ENCODE data around the gene C6orf89.

C6orf89 gene

GRCh38 chr6:36858407-36858981 is 27.3 kb upstream of the C6orf89 start:
- Mint-ChIP-seq H3K9me3 (no peaks in the 10 kb centered on the region), H3K27ac (peak overlapping the region; percentile 71 to 84 (median 80)), H3K27me3 (ENCODE audit: low read depth) (no peaks in the 10 kb centered on the region), H3K4me1 (peaks cover 46% of the 10 kb centered on the region), H3K36me3 (ENCODE audit: low read depth) (peaks cover 67% of the 10 kb centered on the region), H3K4me3 (no peak overlapping the region)
- TF ChIP-seq CTCF (IDR thresholded peaks at IDR 0.05; ENCODE audit: unreplicated experiment in 3 of 3), result no peak

- Mint-ChIP-seq H3K36me3 (ENCODE audit: low read depth) (peaks cover 71% of the 10 kb centered on the region), H3K27ac (no peak overlapping the region), H3K27me3 (ENCODE audit: low read depth) (no peaks in the 10 kb centered on the region), H3K4me1 (peaks cover 39% of the 10 kb centered on the region), H3K9me3 (no peaks in the 10 kb centered on the region), H3K4me3 (no peak overlapping the region)
- TF ChIP-seq CTCF (IDR thresholded peaks at IDR 0.05; ENCODE audit: unreplicated experiment in 3 of 3), result no peak
These were observed 25.6 kb upstream of the C6orf89 start for GRCh38 chr6:36860126-36860525.

GRCh38 chr6:36862164-36862847 is 23.4 kb upstream of the C6orf89 start:
- H3K27me3 Mint-ChIP-seq (ENCODE audit: low read depth), result no peaks in the 10 kb centered on the region
- TF ChIP-seq CTCF (IDR thresholded peaks at IDR 0.05; ENCODE audit: unreplicated experiment in 3 of 3), result no peak
- H3K9me3 Mint-ChIP-seq, result no peaks in the 10 kb centered on the region
- no peak overlapping the region for H3K27ac Mint-ChIP-seq
- H3K4me3 Mint-ChIP-seq, result no peak overlapping the region
- H3K4me1 Mint-ChIP-seq, result peaks cover 29% of the 10 kb centered on the region
- H3K36me3 Mint-ChIP-seq (ENCODE audit: low read depth), result peaks cover 66% of the 10 kb centered on the region

GRCh38 chr6:36862848-36863382 is 22.8 kb upstream of the C6orf89 start:
- peaks cover 71% of the 10 kb centered on the region for H3K36me3 Mint-ChIP-seq (ENCODE audit: low read depth)
- no peak overlapping the region for H3K4me3 Mint-ChIP-seq
- H3K4me1 Mint-ChIP-seq, result peaks cover 35% of the 10 kb centered on the region
- H3K27me3 Mint-ChIP-seq (ENCODE audit: low read depth), result no peaks in the 10 kb centered on the region
- no peak overlapping the region for H3K27ac Mint-ChIP-seq
- no peaks in the 10 kb centered on the region for H3K9me3 Mint-ChIP-seq
- TF ChIP-seq CTCF (IDR thresholded peaks at IDR 0.05; ENCODE audit: unreplicated experiment in 3 of 3), result no peak

- H3K36me3 Mint-ChIP-seq (ENCODE audit: low read depth), result peaks cover 69% of the 10 kb centered on the region
These were observed 21.8 kb upstream of the C6orf89 start for GRCh38 chr6:36863670-36864540.

More at GRCh38 chr6:36863670-36864540, 21.8 kb upstream of the C6orf89 start:
- H3K27me3 Mint-ChIP-seq (ENCODE audit: low read depth), result no peaks in the 10 kb centered on the region
- no peak overlapping the region for H3K27ac Mint-ChIP-seq
- no peaks in the 10 kb centered on the region for H3K9me3 Mint-ChIP-seq
- TF ChIP-seq CTCF (IDR thresholded peaks at IDR 0.05; ENCODE audit: unreplicated experiment in 3 of 3), result no peak
- peaks cover 28% of the 10 kb centered on the region for H3K4me1 Mint-ChIP-seq
- no peak overlapping the region for H3K4me3 Mint-ChIP-seq

Measured in nephron (organoid).